ENCODE data around the gene KPNB1. TPM values are rescaled to one million over a fixed set of nuclear protein-coding genes. Genes with fewer than 3 reads are reported as not detected.

The KPNB1 gene
- 410 and 448 TPM in 2 replicates for total RNA-seq

GRCh38 chr17:47649153-47649971, at the start of gene KPNB1:
Gene KPNB1 (plus strand): TSS chr17:47649919. CDS start chr17:47650245, 326 bp downstream.

GRCh38 chr17:47693731-47694580, 44.2 kb downstream of the KPNB1 start, which contains the start of gene TBKBP1:
Gene TBKBP1 (plus strand): TSS chr17:47694161. CDS start chr17:47696113, 1,952 bp downstream.

GRCh38 chr17:47733047-47733673, 83.4 kb downstream of the KPNB1 start, which contains the start of gene TBX21:
Gene TBX21 (plus strand): TSS chr17:47733236. CDS start chr17:47733455, 219 bp downstream.

Small RNA genes within 50 kb of the gene (small RNA-seq; reads per million reads assigned to genes)
- not detected for gene AC015674.1

Other genes with a start within 250 kb of the KPNB1 start
- gene NPEPPS, start 118.8 kb upstream of the KPNB1 start, total RNA-seq = 66.3 and 75.6 TPM in 2 replicates
- gene TBKBP1, start 44.2 kb downstream of the KPNB1 start, total RNA-seq = 13.8 and 19.1 TPM in 2 replicates
- gene TBX21, start 83.3 kb downstream of the KPNB1 start, total RNA-seq = not detected in 2 replicates
- gene OSBPL7, start 171.9 kb downstream of the KPNB1 start, total RNA-seq = 6.8 and 10.4 TPM in 2 replicates
- 26.1 and 33.0 TPM in 2 replicates for gene MRPL10, start 181.6 kb downstream of the KPNB1 start, total RNA-seq
- under 0.01 TPM in 1 of 2 replicates, not detected in the other for gene LRRC46, start 181.8 kb downstream of the KPNB1 start, total RNA-seq
- gene SCRN2, start 191.4 kb downstream of the KPNB1 start, total RNA-seq = 28.1 and 50.5 TPM in 2 replicates
- 0.12 and 0.16 TPM in 2 replicates for gene SP6, start 201.2 kb downstream of the KPNB1 start, total RNA-seq
- gene SP2, start 246.3 kb downstream of the KPNB1 start, total RNA-seq = 2.8 and 3.3 TPM in 2 replicates